PC-3 (cell line): Measurements from ENCODE around the gene C15orf62. TPM values are rescaled to one million over a fixed set of nuclear protein-coding genes. Genes with fewer than 3 reads are reported as not detected.

Source experiments
- ATAC-seq: fragments of 200-7000 bp; cut with Tn5 transposase; 2 replicates; pipeline ENCODE4 v1.9.1; 2020; ENCODE audit warnings: mild to moderate bottlenecking, moderate library complexity
- BruUV-seq: library from RNA; stranded (reverse); fragments of 400-500 nt; replicated peaks from 2 replicates; lab custom pipeline; 2021; lab: Mats Ljungman, UMichigan
- CTCF ChIA-PET: fragments of 300-600 bp; sonication (Branson Sonifier 250); formaldehyde crosslinking; loops from one replicate; lab custom pipeline; 2022; ENCODE audit warnings: antibody characterized with exemption; lab: Charles Lee
- POLR2A ChIA-PET: fragments of 300-600 bp; sonication (Branson Sonifier 250); formaldehyde crosslinking; loops from one replicate; lab custom pipeline; 2022; ENCODE audit warnings: antibody characterized with exemption; ENCODE audit not compliant: unreplicated experiment; lab: Charles Lee
- DNase-seq: peaks from one replicate; pipeline ENCODE4 v3.0.0-alpha.2; 2015
- H2AFZ ChIP-seq: fragments of 300-600 bp; sonication (generic); 2 replicates; pipeline ENCODE4 v1.6.0; 2016; ENCODE audit warnings: antibody characterized with exemption, low read length
- H3F3A ChIP-seq: fragments of 300-600 bp; sonication (generic); one replicate; pipeline ENCODE4 v1.6.0; 2017; ENCODE audit warnings: antibody characterized with exemption, low read length, control low read depth, mild to moderate bottlenecking; ENCODE audit not compliant: unreplicated experiment
- H3K27ac ChIP-seq: fragments of 300-600 bp; sonication (generic); 2 replicates; pipeline ENCODE4 v1.5.1; 2016; ENCODE audit warnings: mild to moderate bottlenecking, low read length
- H3K27me3 ChIP-seq: fragments of 300-600 bp; sonication (generic); 2 replicates; pipeline ENCODE4 v1.6.1; 2016; ENCODE audit warnings: low read length, mixed read lengths
- H3K36me3 ChIP-seq: fragments of 300-600 bp; sonication (generic); 2 replicates; pipeline ENCODE4 v1.6.1; 2016; ENCODE audit warnings: low read depth, mixed run types, low read length, mixed read lengths
- H3K4me1 ChIP-seq: fragments of 300-600 bp; sonication (generic); 2 replicates; pipeline ENCODE4 v1.5.1; 2016; ENCODE audit warnings: low read length; ENCODE audit not compliant: insufficient read depth
- H3K4me2 ChIP-seq: fragments of 300-600 bp; sonication (generic); 2 replicates; pipeline ENCODE4 v1.6.0; 2016; ENCODE audit warnings: low read length
- H3K4me3 ChIP-seq: fragments of 300-600 bp; sonication (generic); 2 replicates; pipeline ENCODE4 v1.5.1; 2016; ENCODE audit warnings: mild to moderate bottlenecking, low read length, mixed read lengths
- H3K79me2 ChIP-seq: fragments of 300-600 bp; sonication (generic); 2 replicates; pipeline ENCODE4 v1.6.1; 2017; ENCODE audit warnings: low read length, mixed read lengths
- H3K9ac ChIP-seq: fragments of 300-600 bp; sonication (generic); 2 replicates; pipeline ENCODE4 v1.6.0; 2016; ENCODE audit warnings: mild to moderate bottlenecking, low read length
- H3K9me2 ChIP-seq: fragments of 300-600 bp; sonication (generic); replicated peaks from 2 replicates; pipeline ENCODE4 v1.6.1; 2016; ENCODE audit warnings: mixed run types, low read length, mixed read lengths
- H3K9me3 ChIP-seq: fragments of 300-600 bp; sonication (generic); 2 replicates; pipeline ENCODE4 v1.6.1; 2016; ENCODE audit warnings: low read length, mixed read lengths
- H4K20me1 ChIP-seq: fragments of 300-600 bp; sonication (generic); 2 replicates; pipeline ENCODE4 v1.6.1; 2016; ENCODE audit warnings: low read length, mixed read lengths
- CTCF ChIP-seq: fragments of 300-600 bp; sonication (generic); conservative IDR thresholded peaks from 2 replicates; pipeline ENCODE4 v1.5.1; 2017; ENCODE audit warnings: antibody characterized with exemption, low read depth, mild to moderate bottlenecking, low read length
- EZH2 ChIP-seq: fragments of 300-600 bp; sonication (generic); IDR thresholded peaks from one replicate; pipeline ENCODE4 v1.6.1; 2017; ENCODE audit warnings: antibody characterized with exemption, mild to moderate bottlenecking, low read length; ENCODE audit not compliant: unreplicated experiment
- EZH2phosphoT487 ChIP-seq: fragments of 300-600 bp; sonication (generic); IDR thresholded peaks from 2 replicates; pipeline ENCODE4 v1.6.1; 2018; ENCODE audit warnings: mild to moderate bottlenecking, antibody characterized with exemption, low read length, borderline replicate concordance
- intact Hi-C: fragments of 100-400 bp; cut with micrococcal nuclease; formaldehyde crosslinking; loops from 2 replicates; pipeline ENCODE4 v1.9.0; 2023
- total RNA-seq: library from RNA; depleted of rRNA; stranded (reverse); fragments of >200 nt; gene quantifications from 2 replicates; pipeline ENCODE4 v1.2.3, GENCODE V29; 2014

C15orf62 gene
- total RNA-seq, 1 experiment from 2014 or later, result 1.5 TPM

DNA sequence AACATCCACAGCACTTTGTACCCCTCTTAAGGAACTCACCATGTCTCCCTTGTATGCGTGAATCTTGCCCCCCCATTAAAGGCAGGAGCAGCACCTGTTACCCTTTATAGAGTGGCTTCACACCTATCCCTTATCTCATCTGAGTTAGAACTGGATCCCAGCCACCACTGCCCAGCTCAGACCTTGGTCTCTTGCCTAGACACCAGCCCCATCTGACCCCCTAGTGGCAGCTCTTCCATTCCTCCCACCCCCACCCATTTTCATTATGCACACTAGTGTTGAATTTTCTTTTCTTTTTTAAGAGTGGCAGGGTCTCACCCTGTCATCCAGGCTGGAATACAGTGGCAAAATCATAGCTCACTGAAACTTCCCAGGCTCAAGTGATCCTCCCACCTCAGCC lies 33.9 kb downstream of the C15orf62 start:
- Histone ChIP-seq H2AFZ (no peak overlapping the region), H3K27me3 (no peaks in the 10 kb centered on the region), H3K36me3 (0 out of 2 replicates have a peak, but pooled peaks cover 3% of the 10 kb centered on the region), H3K4me2 (no peak overlapping the region), H3K9me2 (no peaks in the 10 kb centered on the region), H3K9me3 (no peaks in the 10 kb centered on the region), H3K4me3 (no peak overlapping the region), H3K27ac (no peak overlapping the region), H3K9ac (no peak overlapping the region), H3K79me2 (peaks cover 45% of the 10 kb centered on the region), H4K20me1 (no peaks in the 10 kb centered on the region), H3F3A (no peaks in the 10 kb centered on the region), H3K4me1 (peaks cover 13% of the 10 kb centered on the region)
- no TSS peak for BruUV-seq
- intact Hi-C loops, result no loop called here
- DNase-seq (no peak), ATAC-seq (no peak)
- TF ChIP-seq CTCF (peak; percentile 16; the same call in 1 of the 2 replicates), EZH2 (no peak)
- CTCF ChIA-PET, result no interaction called here
- POLR2A ChIA-PET, result no interaction called here

- H3K27me3 ChIP-seq, result no peaks in the 10 kb centered on the region
- H3K4me3 ChIP-seq, result peak overlapping the region; percentile 98
- TF ChIP-seq EZH2, result no peak
- no peak for TF ChIP-seq EZH2phosphoT487
- no peak for TF ChIP-seq CTCF
- H3K36me3 ChIP-seq, result no peaks in the 10 kb centered on the region
- peaks cover 37% of the 10 kb centered on the region for H3K79me2 ChIP-seq
- CTCF ChIA-PET, result interaction anchor here (0.6 to 1.3 kb wide), 3 partner anchors 22 to 87 kb away, joined by 3 to 12 read pairs (median 9); no protein-coding TSS in a partner anchor
- peak overlapping the region; percentile 65 for H3K27ac ChIP-seq
- ATAC-seq (no peak), DNase-seq (no peak)
- no peaks in the 10 kb centered on the region for H3F3A ChIP-seq
- H3K9ac ChIP-seq, result peak overlapping the region; percentile 92
- H2AFZ ChIP-seq, result peak overlapping the region; percentile 100
- peak overlapping the region; percentile 97 for H3K4me2 ChIP-seq
- TSS peak; percentile 72 for BruUV-seq
- H3K9me2 ChIP-seq, result no peaks in the 10 kb centered on the region
- intact Hi-C loops, result no loop called here
- H3K9me3 ChIP-seq, result no peaks in the 10 kb centered on the region
- no peaks in the 10 kb centered on the region for H4K20me1 ChIP-seq
- peaks cover 13% of the 10 kb centered on the region for H3K4me1 ChIP-seq
- POLR2A ChIA-PET, result interaction anchor here (1.5 kb wide), 1 partner anchor 37 kb away, joined by 5 read pairs; the partner anchor contains the start of gene SPINT1
Observed at GRCh38 chr15:40806672-40807027, 36.9 kb downstream of the C15orf62 start.

GRCh38 chr15:40807028-40807887 lies 37.5 kb downstream of the C15orf62 start, which contains the start of the genes DNAJC17 and ZFYVE19:
DNAJC17 (minus strand) TSS chr15:40807473; CDS start chr15:40807446, 27 bp downstream.
ZFYVE19 (plus strand) TSS chr15:40807089; CDS start chr15:40807590, 501 bp downstream.
- peak within 1 kb of the TSS; percentile 65 for H3K27ac ChIP-seq
- H2AFZ ChIP-seq, result peak within 1 kb of the TSS; percentile 100
- H3K36me3 ChIP-seq, result no peaks in the 10 kb centered on the region
- H3K9ac ChIP-seq, result peak within 1 kb of the TSS; percentile 92
- intact Hi-C loops, result no loop called here
- peak within 1 kb of the TSS; percentile 97 for H3K4me2 ChIP-seq
- H3F3A ChIP-seq, result no peaks in the 10 kb centered on the region
- H3K27me3 ChIP-seq, result no peaks in the 10 kb centered on the region
- peaks cover 13% of the 10 kb centered on the region for H3K4me1 ChIP-seq
- H4K20me1 ChIP-seq, result no peaks in the 10 kb centered on the region
- H3K9me2 ChIP-seq, result no peaks in the 10 kb centered on the region
- ATAC-seq, result peak; percentile 98
- TF ChIP-seq EZH2, result no peak
- TF ChIP-seq CTCF, result no peak
- TF ChIP-seq EZH2phosphoT487, result no peak
- ChIA-PET POLR2A (interaction anchor here (1.5 kb wide), 1 partner anchor 37 kb away, joined by 5 read pairs; the partner anchor contains the start of gene SPINT1), CTCF (interaction anchor here (0.6 to 1.3 kb wide), 4 partner anchors 22 to 87 kb away, joined by 3 to 12 read pairs (median 6); no protein-coding TSS in a partner anchor)
- H3K79me2 ChIP-seq, result peaks cover 34% of the 10 kb centered on the region
- no TSS peak for BruUV-seq
- peak; percentile 98 for DNase-seq
- H3K9me3 ChIP-seq, result no peaks in the 10 kb centered on the region
- H3K4me3 ChIP-seq, result peak within 1 kb of the TSS; percentile 98
